ENCODE results near the gene STAC3. TPM values are rescaled to one million over a fixed set of nuclear protein-coding genes. Genes with fewer than 3 reads are reported as not detected.

Gene STAC3
- total and polyA plus RNA-seq, 4 donors, result 0.19 to 1.3 (median 0.96) TPM

DNA sequence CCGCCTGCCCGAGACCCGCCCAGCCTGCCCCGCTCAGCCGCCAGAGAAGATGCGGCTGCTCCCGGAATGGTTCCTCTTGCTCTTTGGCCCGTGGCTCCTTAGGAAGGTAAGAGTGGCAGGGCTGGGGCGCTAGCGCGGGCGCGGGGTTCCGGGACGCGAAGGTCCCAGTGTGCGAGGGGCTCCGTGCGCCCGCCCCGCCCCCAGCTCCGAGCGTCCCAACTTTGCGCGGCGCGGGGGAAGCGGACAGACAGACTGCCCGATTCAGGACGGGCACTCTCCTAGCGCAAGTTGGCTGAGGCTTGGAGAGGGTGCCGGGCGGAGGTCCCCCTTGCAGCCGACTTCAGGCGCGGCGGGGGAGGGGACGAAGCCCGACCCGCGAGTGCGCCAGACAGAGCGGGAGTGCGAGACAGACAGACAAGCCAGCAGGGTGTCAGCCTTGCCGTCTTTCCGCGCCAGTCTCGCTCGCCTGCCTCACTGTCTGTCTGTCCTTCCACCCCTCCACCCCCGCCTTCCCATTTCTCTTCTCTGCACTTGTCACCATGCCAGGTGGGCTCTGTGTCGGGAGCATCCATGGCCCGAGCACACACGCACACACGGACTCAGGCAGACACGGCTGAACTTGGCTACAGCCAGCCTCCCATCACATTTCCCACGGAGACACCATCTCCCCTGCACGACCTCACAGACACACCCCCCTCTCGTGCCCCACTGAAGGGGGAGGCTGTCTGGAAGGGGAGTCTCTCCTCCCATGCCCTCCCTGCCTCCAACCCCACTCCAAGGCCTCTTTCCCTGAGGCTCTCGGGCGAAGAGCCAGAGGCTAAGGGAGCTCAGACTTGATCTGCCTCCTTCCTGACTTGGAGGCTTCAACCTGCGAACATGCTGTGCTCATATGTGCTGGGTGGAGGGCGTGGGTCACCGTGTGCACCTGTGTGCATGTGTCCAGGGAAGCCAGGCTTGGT, 33.8 kb downstream of the STAC3 start:
- no peak overlapping the region for H3K9ac ChIP-seq (ENCODE audit: low read depth in 1 of 2, low read length in 2 of 2)
- H3K4me3 ChIP-seq (ENCODE audit: low read depth in 1 of 3, low read length in 3 of 3), result peak overlapping the region in 1 of 3 donors; percentile 36
- H3K36me3 ChIP-seq (ENCODE audit: control insufficient read depth in 4 of 4, insufficient read depth in 3 of 4, low read depth in 1 of 4, low read length in 3 of 4), result peaks cover 0 to 7% (median under 1%) of the 10 kb centered on the region in 4 donors
- peaks cover 4 to 23% (median 10%) of the 10 kb centered on the region in 4 donors for H3K4me1 ChIP-seq (ENCODE audit: control insufficient read depth in 4 of 4, insufficient read depth in 4 of 4, low read length in 3 of 4)
- 4% methylated on average over 63 of the region's 63 CpGs for WGBS
- H3K27me3 ChIP-seq (ENCODE audit: control insufficient read depth in 4 of 4, insufficient read depth in 4 of 4, low read length in 3 of 4), result peaks cover 0 to 18% (median 16%) of the 10 kb centered on the region in 4 donors
- DNase-seq (ENCODE audit: low spot score), result no peak
- no peaks in the 10 kb centered on the region for H3K9me3 ChIP-seq (ENCODE audit: control insufficient read depth in 4 of 4, low read length in 3 of 4)
- no peak overlapping the region for H3K27ac ChIP-seq (ENCODE audit: low read depth in 1 of 2, low read length in 2 of 2)
- TF ChIP-seq RXRA (IDR thresholded peaks at IDR 0.05) (no peak), FOXA1 (IDR thresholded peaks at IDR 0.05) (no peak), TAF1 (conservative IDR thresholded peaks at IDR 0.05) (no peak), YY1 (IDR thresholded peaks at IDR 0.05) (no peak), HNF4G (IDR thresholded peaks at IDR 0.05) (no peak)

DNA sequence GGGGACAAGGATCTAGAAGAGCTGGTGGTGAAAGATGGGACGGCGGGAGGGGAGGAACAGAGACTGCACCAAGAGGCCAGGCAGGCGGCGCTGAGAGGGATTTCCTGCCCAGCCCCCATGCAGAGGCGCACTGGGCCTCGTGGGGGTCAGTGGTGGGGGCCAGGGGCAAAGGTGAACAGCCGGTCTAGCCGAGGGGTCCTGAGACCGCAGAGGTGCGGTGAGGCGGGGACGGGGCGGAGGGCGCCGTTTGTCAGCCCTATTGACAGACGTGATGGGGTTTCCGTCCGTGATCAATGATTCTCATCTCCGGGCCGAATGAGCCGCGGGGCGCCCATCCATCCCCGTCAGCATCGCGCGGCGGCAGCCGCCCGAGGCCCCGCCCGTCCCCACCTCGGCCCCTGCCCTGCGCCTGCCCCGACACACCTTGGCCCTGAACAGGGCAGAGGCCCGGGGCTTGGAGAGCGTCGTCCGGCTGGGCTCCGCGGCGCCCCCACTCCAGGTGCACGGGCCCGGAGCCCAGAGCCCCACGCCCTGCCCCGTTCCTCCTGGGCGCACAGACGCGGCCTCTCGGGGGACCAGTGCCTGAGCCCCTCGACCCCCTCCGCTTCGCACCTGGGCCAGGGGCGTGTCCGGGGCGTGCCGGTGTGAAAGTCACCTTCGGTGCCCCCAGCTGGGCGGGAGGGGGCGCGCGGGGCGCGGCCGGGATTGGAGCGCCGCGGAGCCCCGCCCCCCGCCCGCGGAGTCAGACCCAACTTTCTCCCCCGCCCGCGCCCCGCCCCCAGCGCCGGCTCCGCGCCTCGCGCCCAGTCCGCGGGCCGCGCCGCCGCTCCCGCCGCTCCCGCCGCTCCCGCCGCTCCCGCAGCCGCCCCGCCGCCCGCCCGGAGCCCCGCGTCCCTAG, 34.7 kb downstream of the STAC3 start, which contains the start of gene NXPH4:
TSS of gene NXPH4 (plus strand) at position 781 of the 898 bp plus-strand sequence. CDS start 176 bp downstream, outside the sequence.
- Histone ChIP-seq H3K9ac (ENCODE audit: low read depth in 1 of 2, low read length in 2 of 2) (no peak within 1 kb of the TSS), H3K27ac (ENCODE audit: low read depth in 1 of 2, low read length in 2 of 2) (no peak within 1 kb of the TSS), H3K4me1 (ENCODE audit: control insufficient read depth in 4 of 4, insufficient read depth in 4 of 4, low read length in 3 of 4) (peaks cover 4 to 23% (median 10%) of the 10 kb centered on the region in 4 donors), H3K36me3 (ENCODE audit: control insufficient read depth in 4 of 4, insufficient read depth in 3 of 4, low read depth in 1 of 4, low read length in 3 of 4) (peaks cover 0 to 16% (median 2%) of the 10 kb centered on the region in 4 donors), H3K4me3 (ENCODE audit: low read depth in 1 of 3, low read length in 3 of 3) (peak within 1 kb of the TSS in 1 of 3 donors; percentile 36), H3K27me3 (ENCODE audit: control insufficient read depth in 4 of 4, insufficient read depth in 4 of 4, low read length in 3 of 4) (peaks cover 0 to 14% (median 10%) of the 10 kb centered on the region in 4 donors), H3K9me3 (ENCODE audit: control insufficient read depth in 4 of 4, low read length in 3 of 4) (no peaks in the 10 kb centered on the region)
- WGBS, result 2% methylated on average over 102 of the region's 102 CpGs
- no peak for DNase-seq (ENCODE audit: low spot score)
- TF ChIP-seq GABPA (IDR thresholded peaks at IDR 0.05 in 1 of 2, conservative IDR thresholded peaks at IDR 0.05 in 1 of 2) (no peak), FOXA1 (IDR thresholded peaks at IDR 0.05) (no peak), YY1 (IDR thresholded peaks at IDR 0.05) (no peak), MAX (IDR thresholded peaks at IDR 0.05) (no peak), EGR1 (IDR thresholded peaks at IDR 0.05; ENCODE audit: low read depth in 2 of 2) (no peak), NR2F2 (IDR thresholded peaks at IDR 0.05) (no peak), TAF1 (conservative IDR thresholded peaks at IDR 0.05) (no peak), FOXA2 (IDR thresholded peaks at IDR 0.05) (no peak), CTCF (IDR thresholded peaks at IDR 0.05; ENCODE audit: low read depth, low read length, missing input control) (no peak), RXRA (IDR thresholded peaks at IDR 0.05) (no peak)
- TF ChIP-seq, protein P1, sequence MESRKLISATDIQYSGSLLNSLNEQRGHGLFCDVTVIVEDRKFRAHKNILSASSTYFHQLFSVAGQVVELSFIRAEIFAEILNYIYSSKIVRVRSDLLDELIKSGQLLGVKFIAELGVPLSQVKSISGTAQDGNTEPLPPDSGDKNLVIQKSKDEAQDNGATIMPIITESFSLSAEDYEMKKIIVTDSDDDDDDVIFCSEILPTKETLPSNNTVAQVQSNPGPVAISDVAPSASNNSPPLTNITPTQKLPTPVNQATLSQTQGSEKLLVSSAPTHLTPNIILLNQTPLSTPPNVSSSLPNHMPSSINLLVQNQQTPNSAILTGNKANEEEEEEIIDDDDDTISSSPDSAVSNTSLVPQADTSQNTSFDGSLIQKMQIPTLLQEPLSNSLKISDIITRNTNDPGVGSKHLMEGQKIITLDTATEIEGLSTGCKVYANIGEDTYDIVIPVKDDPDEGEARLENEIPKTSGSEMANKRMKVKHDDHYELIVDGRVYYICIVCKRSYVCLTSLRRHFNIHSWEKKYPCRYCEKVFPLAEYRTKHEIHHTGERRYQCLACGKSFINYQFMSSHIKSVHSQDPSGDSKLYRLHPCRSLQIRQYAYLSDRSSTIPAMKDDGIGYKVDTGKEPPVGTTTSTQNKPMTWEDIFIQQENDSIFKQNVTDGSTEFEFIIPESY (IDR thresholded peaks at IDR 0.05), result no peak
- TF ChIP-seq, protein P2, sequence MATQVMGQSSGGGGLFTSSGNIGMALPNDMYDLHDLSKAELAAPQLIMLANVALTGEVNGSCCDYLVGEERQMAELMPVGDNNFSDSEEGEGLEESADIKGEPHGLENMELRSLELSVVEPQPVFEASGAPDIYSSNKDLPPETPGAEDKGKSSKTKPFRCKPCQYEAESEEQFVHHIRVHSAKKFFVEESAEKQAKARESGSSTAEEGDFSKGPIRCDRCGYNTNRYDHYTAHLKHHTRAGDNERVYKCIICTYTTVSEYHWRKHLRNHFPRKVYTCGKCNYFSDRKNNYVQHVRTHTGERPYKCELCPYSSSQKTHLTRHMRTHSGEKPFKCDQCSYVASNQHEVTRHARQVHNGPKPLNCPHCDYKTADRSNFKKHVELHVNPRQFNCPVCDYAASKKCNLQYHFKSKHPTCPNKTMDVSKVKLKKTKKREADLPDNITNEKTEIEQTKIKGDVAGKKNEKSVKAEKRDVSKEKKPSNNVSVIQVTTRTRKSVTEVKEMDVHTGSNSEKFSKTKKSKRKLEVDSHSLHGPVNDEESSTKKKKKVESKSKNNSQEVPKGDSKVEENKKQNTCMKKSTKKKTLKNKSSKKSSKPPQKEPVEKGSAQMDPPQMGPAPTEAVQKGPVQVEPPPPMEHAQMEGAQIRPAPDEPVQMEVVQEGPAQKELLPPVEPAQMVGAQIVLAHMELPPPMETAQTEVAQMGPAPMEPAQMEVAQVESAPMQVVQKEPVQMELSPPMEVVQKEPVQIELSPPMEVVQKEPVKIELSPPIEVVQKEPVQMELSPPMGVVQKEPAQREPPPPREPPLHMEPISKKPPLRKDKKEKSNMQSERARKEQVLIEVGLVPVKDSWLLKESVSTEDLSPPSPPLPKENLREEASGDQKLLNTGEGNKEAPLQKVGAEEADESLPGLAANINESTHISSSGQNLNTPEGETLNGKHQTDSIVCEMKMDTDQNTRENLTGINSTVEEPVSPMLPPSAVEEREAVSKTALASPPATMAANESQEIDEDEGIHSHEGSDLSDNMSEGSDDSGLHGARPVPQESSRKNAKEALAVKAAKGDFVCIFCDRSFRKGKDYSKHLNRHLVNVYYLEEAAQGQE (IDR thresholded peaks at IDR 0.05), result no peak
